Upper lobe of left lung (tissue), 6 donors: Measurements from ENCODE around the gene SNTG2. TPM values are rescaled to one million over a fixed set of nuclear protein-coding genes. Genes with fewer than 3 reads are reported as not detected.
A peak's percentile ranks its signal among the peaks of the same experiment; 100 is the strongest.

ENCODE experiments used
- ATAC-seq, 2 donors: fragments of 200-7000 bp; cut with Tn5 transposase; one replicate each; pipeline ENCODE4 v1.9.1; 2022; ENCODE audit warnings: mild to moderate bottlenecking in 2 of 2, moderate library complexity in 2 of 2; ENCODE audit not compliant: low FRiP score in 2 of 2
- DNase-seq, 2 donors: peaks; one replicate each; pipeline ENCODE4 v3.0.0-alpha.2; 2019 to 2020
- H3K27ac ChIP-seq, 4 donors: fragments of 200-600 bp; sonication (generic); one replicate each; pipeline ENCODE4 v1.5.1; 2016 to 2019
- H3K27me3 ChIP-seq, 4 donors: fragments of 200-600 bp; sonication (generic); one replicate each; pipeline ENCODE4 v1.5.1; 2017 to 2019
- H3K36me3 ChIP-seq, 4 donors: fragments of 200-600 bp; sonication (generic); one replicate each; pipeline ENCODE4 v1.5.1; 2016 to 2019
- H3K4me1 ChIP-seq, 4 donors: fragments of 200-600 bp; sonication (generic); one replicate each; pipeline ENCODE4 v1.5.1; 2018 to 2019
- H3K4me3 ChIP-seq, 4 donors: fragments of 200-600 bp; sonication (generic); one replicate each; pipeline ENCODE4 v1.5.1; 2017 to 2019; ENCODE audit warnings: mild to moderate bottlenecking in 2 of 4, moderate library complexity in 1 of 4
- H3K9me3 ChIP-seq, 4 donors: fragments of 200-600 bp; sonication (generic); one replicate each; pipeline ENCODE4 v1.5.1; 2018 to 2019
- CTCF ChIP-seq, 6 experiments: fragments of 450-650 bp in 4 of 6; fragments of 200-600 bp in 2 of 6; sonication (generic) in 2 of 6; IDR thresholded peaks; one replicate each; pipeline ENCODE4 v1.5.1; 2016 to 2019; ENCODE audit warnings: antibody characterized with exemption in 6 of 6
- EP300 ChIP-seq, 4 donors: sonication (generic); formaldehyde crosslinking; IDR thresholded peaks; one replicate each; pipeline ENCODE4 v1.5.1; 2017; ENCODE audit warnings: antibody characterized with exemption in 4 of 4, control low read depth in 2 of 4
- POLR2A ChIP-seq, 4 donors: fragments of 450-650 bp; IDR thresholded peaks; one replicate each; pipeline ENCODE4 v1.5.1; 2016 to 2017; ENCODE audit warnings: antibody characterized with exemption in 4 of 4, mild to moderate bottlenecking in 2 of 4
- POLR2AphosphoS5 ChIP-seq, 2 donors: sonication (generic); formaldehyde crosslinking; IDR thresholded peaks; one replicate each; pipeline ENCODE4 v1.5.1; 2017; ENCODE audit warnings: antibody characterized with exemption in 2 of 2
- WGBS, 2 donors: methylation state at CpG; one replicate each; pipeline ENCODE4 v1.1.5; 2017 to 2018; 5-methylcytosine and 5-hydroxymethylcytosine counted together
- total RNA-seq, 6 donors: library from RNA; depleted of rRNA in 4 of 6; stranded (reverse); fragments of >200 nt in 4 of 6; gene quantifications; one replicate each; pipeline versions ENCODE4 v1.1.0 to v1.2.1, GENCODE V29; 2016 to 2021
- donor health status: DM: no; HTN: no; CAD: no; lungs with moderate emphysema.
- donor health status: DM: no; HTN: yes; CAD: no; lungs with severe emphysema.

The SNTG2 gene
- total RNA-seq, 6 donors from 2014 or later: 1.1 to 13.6 (median 3.0) TPM

GRCh38 chr2:920999-921398 lies 29.6 kb upstream of the SNTG2 start:
- DNase-seq (peak in 1 of 2 donors; percentile 57), ATAC-seq (no peak)
- H3K4me3 ChIP-seq: no peak overlapping the region
- no peak for TF ChIP-seq EP300 (IDR thresholded peaks at IDR 0.05)
- TF ChIP-seq POLR2A (IDR thresholded peaks at IDR 0.05): no peak
- TF ChIP-seq POLR2AphosphoS5 (IDR thresholded peaks at IDR 0.05): no peak
- no peak for TF ChIP-seq CTCF (IDR thresholded peaks at IDR 0.05)
- no peaks in the 10 kb centered on the region for H3K4me1 ChIP-seq
- no peaks in the 10 kb centered on the region for H3K27me3 ChIP-seq
- no peak overlapping the region for H3K27ac ChIP-seq
- no peaks in the 10 kb centered on the region for H3K9me3 ChIP-seq
- H3K36me3 ChIP-seq: no peaks in the 10 kb centered on the region
- WGBS, 2 donors: 88 to 89% methylated on average over 11 to 13 of the region's 13 CpGs

GRCh38 chr2:922185-922584 lies 28.5 kb upstream of the SNTG2 start:
- Histone ChIP-seq H3K4me3 (no peak overlapping the region), H3K9me3 (peaks cover 0 to 3% (median 0%) of the 10 kb centered on the region in 4 donors), H3K4me1 (no peaks in the 10 kb centered on the region), H3K27ac (no peak overlapping the region), H3K27me3 (no peaks in the 10 kb centered on the region), H3K36me3 (no peaks in the 10 kb centered on the region)
- DNase-seq (peak in 1 of 2 donors; percentile 45), ATAC-seq (peak in 1 of 2 donors; percentile 28)
- no peak for TF ChIP-seq POLR2AphosphoS5 (IDR thresholded peaks at IDR 0.05)
- no peak for TF ChIP-seq POLR2A (IDR thresholded peaks at IDR 0.05)
- TF ChIP-seq EP300 (IDR thresholded peaks at IDR 0.05): no peak
- TF ChIP-seq CTCF (IDR thresholded peaks at IDR 0.05): no peak
- WGBS, 2 donors: 79 to 88% methylated on average over 5 to 10 of the region's 10 CpGs

- WGBS, 2 donors: 71 to 79% methylated on average over 8 of the region's 8 CpGs
- Histone ChIP-seq H3K36me3 (no peaks in the 10 kb centered on the region), H3K4me3 (no peak overlapping the region), H3K27ac (no peak overlapping the region), H3K4me1 (no peaks in the 10 kb centered on the region), H3K27me3 (no peaks in the 10 kb centered on the region), H3K9me3 (peaks cover 0 to 3% (median 0%) of the 10 kb centered on the region in 4 donors)
- TF ChIP-seq POLR2A (IDR thresholded peaks at IDR 0.05): no peak
- no peak for TF ChIP-seq EP300 (IDR thresholded peaks at IDR 0.05)
- no peak for TF ChIP-seq CTCF (IDR thresholded peaks at IDR 0.05)
- no peak for TF ChIP-seq POLR2AphosphoS5 (IDR thresholded peaks at IDR 0.05)
- DNase-seq: no peak
- ATAC-seq: no peak
Measured at GRCh38 chr2:923832-924601, 26.6 kb upstream of the SNTG2 start.

GRCh38 chr2:924701-925100 lies 25.9 kb upstream of the SNTG2 start:
- Histone ChIP-seq H3K4me3 (no peak overlapping the region), H3K27ac (no peak overlapping the region), H3K9me3 (peaks cover 0 to 3% (median 0%) of the 10 kb centered on the region in 4 donors), H3K36me3 (no peaks in the 10 kb centered on the region), H3K27me3 (no peaks in the 10 kb centered on the region), H3K4me1 (no peaks in the 10 kb centered on the region)
- no peak for DNase-seq
- no peak for TF ChIP-seq POLR2A (IDR thresholded peaks at IDR 0.05)
- TF ChIP-seq POLR2AphosphoS5 (IDR thresholded peaks at IDR 0.05): no peak
- TF ChIP-seq EP300 (IDR thresholded peaks at IDR 0.05): no peak
- no peak for TF ChIP-seq CTCF (IDR thresholded peaks at IDR 0.05)
- WGBS, 2 donors: 71% methylated on average over 5 of the region's 5 CpGs
- no peak for ATAC-seq

GRCh38 chr2:925309-925708 lies 25.3 kb upstream of the SNTG2 start:
- 76 to 84% methylated on average over 4 of the region's 4 CpGs for WGBS, 2 donors
- no peak for ATAC-seq

More at GRCh38 chr2:925309-925708, 25.3 kb upstream of the SNTG2 start:
- no peaks in the 10 kb centered on the region for H3K4me1 ChIP-seq
- peaks cover 0 to 3% (median 0%) of the 10 kb centered on the region in 4 donors for H3K9me3 ChIP-seq
- H3K4me3 ChIP-seq: no peak overlapping the region
- H3K36me3 ChIP-seq: no peaks in the 10 kb centered on the region
- H3K27me3 ChIP-seq: no peaks in the 10 kb centered on the region
- no peak for TF ChIP-seq EP300 (IDR thresholded peaks at IDR 0.05)
- no peak for TF ChIP-seq POLR2AphosphoS5 (IDR thresholded peaks at IDR 0.05)
- TF ChIP-seq CTCF (IDR thresholded peaks at IDR 0.05): no peak
- no peak for TF ChIP-seq POLR2A (IDR thresholded peaks at IDR 0.05)
- no peak for DNase-seq
- no peak overlapping the region for H3K27ac ChIP-seq
